ENCODE measurements around the gene MTURN.

MTURN gene

GRCh38 chr7:30113144-30113543 is 21.6 kb upstream of the MTURN start:
- no peak for TF ChIP-seq CTCF (IDR thresholded peaks at IDR 0.05; ENCODE audit: unreplicated experiment in 3 of 3)
- Mint-ChIP-seq H3K9me3 (peaks cover 41% of the 10 kb centered on the region), H3K4me1 (peaks cover 10% of the 10 kb centered on the region), H3K27ac (no peak overlapping the region), H3K4me3 (no peak overlapping the region), H3K36me3 (ENCODE audit: low read depth) (peaks cover 56% of the 10 kb centered on the region), H3K27me3 (ENCODE audit: low read depth) (no peaks in the 10 kb centered on the region)

GRCh38 chr7:30114536-30115238 is 20.1 kb upstream of the MTURN start:
- Mint-ChIP-seq H3K36me3 (ENCODE audit: low read depth) (peaks cover 48% of the 10 kb centered on the region), H3K4me3 (no peak overlapping the region), H3K27ac (peak overlapping the region in 1 of 3 experiments; percentile 23), H3K27me3 (ENCODE audit: low read depth) (no peaks in the 10 kb centered on the region), H3K4me1 (peaks cover 16% of the 10 kb centered on the region), H3K9me3 (peaks cover 37% of the 10 kb centered on the region)
- TF ChIP-seq CTCF (IDR thresholded peaks at IDR 0.05; ENCODE audit: unreplicated experiment in 3 of 3), result no peak

DNA sequence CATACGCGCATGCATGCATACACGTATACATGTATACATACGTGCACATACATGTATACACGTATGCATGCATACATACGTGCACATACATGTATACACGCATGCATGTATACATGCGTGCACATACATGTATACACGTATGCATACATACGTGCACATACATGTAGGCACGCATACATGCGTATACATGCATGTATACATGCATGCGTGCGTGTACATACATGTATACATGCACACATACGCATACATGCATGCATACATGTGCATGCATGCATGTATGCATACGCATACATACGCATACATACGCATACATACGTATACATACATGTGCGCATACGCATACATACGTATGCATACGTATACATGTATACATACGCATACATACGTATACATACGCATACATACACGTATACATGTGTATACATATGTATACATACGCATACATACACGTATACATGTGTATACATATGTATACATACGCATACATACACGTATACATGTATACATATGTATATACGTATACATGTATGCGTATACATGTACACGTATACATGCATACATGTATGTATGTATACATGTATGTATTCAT is 19.0 kb upstream of the MTURN start:
- H3K9me3 Mint-ChIP-seq, result peaks cover 28% of the 10 kb centered on the region
- no peak for TF ChIP-seq CTCF (IDR thresholded peaks at IDR 0.05; ENCODE audit: unreplicated experiment in 3 of 3)
- peaks cover 19% of the 10 kb centered on the region for H3K4me1 Mint-ChIP-seq
- H3K27ac Mint-ChIP-seq, result no peak overlapping the region
- H3K4me3 Mint-ChIP-seq, result no peak overlapping the region
- H3K27me3 Mint-ChIP-seq (ENCODE audit: low read depth), result no peaks in the 10 kb centered on the region
- H3K36me3 Mint-ChIP-seq (ENCODE audit: low read depth), result peaks cover 38% of the 10 kb centered on the region

- Mint-ChIP-seq H3K27ac (peak overlapping the region; percentile 28 to 76 (median 50)), H3K4me3 (peak overlapping the region in 1 of 3 experiments; percentile 33), H3K9me3 (peaks cover 28% of the 10 kb centered on the region), H3K27me3 (ENCODE audit: low read depth) (no peaks in the 10 kb centered on the region), H3K36me3 (ENCODE audit: low read depth) (peaks cover 30% of the 10 kb centered on the region), H3K4me1 (peaks cover 20% of the 10 kb centered on the region)
- no peak for TF ChIP-seq CTCF (IDR thresholded peaks at IDR 0.05; ENCODE audit: unreplicated experiment in 3 of 3)
Measured at GRCh38 chr7:30116771-30117170, 18.0 kb upstream of the MTURN start.

DNA sequence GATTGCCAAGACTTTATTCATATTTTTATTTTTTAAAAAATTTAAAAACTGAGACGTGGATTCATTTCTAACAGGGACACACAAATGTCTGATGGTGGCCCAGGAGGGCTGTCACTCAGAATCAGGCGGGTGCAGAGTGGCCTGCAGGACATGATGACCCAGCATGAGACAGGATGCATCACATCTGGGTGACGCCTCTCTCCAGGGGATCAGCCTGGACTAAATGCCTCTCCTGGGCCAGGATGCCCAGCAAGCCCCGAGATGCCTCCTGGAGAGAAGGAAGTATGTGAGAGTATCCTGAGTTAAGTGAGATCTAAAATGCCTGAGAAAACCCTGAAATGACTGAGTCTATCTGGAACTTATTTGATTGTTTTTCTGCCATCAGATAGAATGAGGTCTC is 16.9 kb upstream of the MTURN start:
- peaks cover 31% of the 10 kb centered on the region for H3K4me1 Mint-ChIP-seq
- no peak for TF ChIP-seq CTCF (IDR thresholded peaks at IDR 0.05; ENCODE audit: unreplicated experiment in 3 of 3)
- no peak overlapping the region for H3K27ac Mint-ChIP-seq
- H3K4me3 Mint-ChIP-seq, result no peak overlapping the region
- H3K36me3 Mint-ChIP-seq (ENCODE audit: low read depth), result peaks cover 20% of the 10 kb centered on the region
- H3K27me3 Mint-ChIP-seq (ENCODE audit: low read depth), result no peaks in the 10 kb centered on the region
- H3K9me3 Mint-ChIP-seq, result peaks cover 19% of the 10 kb centered on the region

All from nephron (organoid).